K562 (cell line): Measurements from ENCODE around the gene PPFIA3. TPM values are rescaled to one million over a fixed set of nuclear protein-coding genes. Genes with fewer than 3 reads are reported as not detected.
A peak's percentile ranks its signal among the peaks of the same experiment; 100 is the strongest.

ENCODE experiments used
- CHCHD3 ChIP-seq: fragments of 250-450 bp; sonication (Bioruptor Pico); IDR thresholded peaks from 2 replicates; pipeline ENCODE4 v2.1.2; 2022; ENCODE audit warnings: mild to moderate bottlenecking
- ETV1 ChIP-seq: fragments of 450-650 bp; conservative IDR thresholded peaks from 2 replicates; pipeline ENCODE4 v1.6.1; 2016; ENCODE audit warnings: missing genetic modification characterization, control low read depth, low read depth, missing compliant biosample characterization
- MNT ChIP-seq, 2 experiments: fragments of 450-650 bp; conservative IDR thresholded peaks; 2 replicates each; pipeline ENCODE4 v1.6.1; 2017; ENCODE audit warnings: mild to moderate bottlenecking in 2 of 2, moderate library complexity in 2 of 2
- NFIC ChIP-seq: fragments of 450-650 bp; IDR thresholded peaks from 2 replicates; pipeline ENCODE4 v1.6.1; 2017; ENCODE audit warnings: mild to moderate bottlenecking, inconsistent platforms
- OTX1 ChIP-seq: fragments of 450-650 bp; formaldehyde crosslinking; IDR thresholded peaks from 2 replicates; pipeline ENCODE4 v1.4.0; 2022; ENCODE audit warnings: mild to moderate bottlenecking
- PKNOX1 ChIP-seq: fragments of 450-650 bp; IDR thresholded peaks from 2 replicates; pipeline ENCODE4 v1.6.1; 2016
- PRDM10 ChIP-seq: fragments of 450-650 bp; IDR thresholded peaks from 2 replicates; pipeline ENCODE4 v1.6.1; 2018; ENCODE audit not compliant: partially characterized antibody
- SREBF1 ChIP-seq: fragments of 150-350 bp; IDR thresholded peaks from 2 replicates; pipeline ENCODE4 v1.6.1; 2014; ENCODE audit warnings: antibody characterized with exemption, low read depth, low read length, borderline replicate concordance
- STAT6 ChIP-seq: sonication (generic); formaldehyde crosslinking; IDR thresholded peaks from 2 replicates; pipeline ENCODE4 v1.8.1; 2023; ENCODE audit warnings: mild to moderate bottlenecking, missing genetic modification reagents
- TGIF2 ChIP-seq: sonication (generic); formaldehyde crosslinking; IDR thresholded peaks from 2 replicates; pipeline ENCODE4 v1.8.1; 2022; ENCODE audit warnings: mild to moderate bottlenecking, missing genetic modification reagents, moderate library complexity
- ZBTB11 ChIP-seq, 3 experiments: fragments of 200-800 bp in 1 of 3; fragments of 250-450 bp in 1 of 3; fragments of 450-650 bp in 1 of 3; sonication (Bioruptor Pico) in 1 of 3; sonication (Bioruptor generic) in 1 of 3; formaldehyde crosslinking in 1 of 3; IDR thresholded peaks; 2 replicates each; pipeline versions ENCODE4 v1.6.1 to v1.8.0; 2016 to 2022; ENCODE audit warnings: mild to moderate bottlenecking in 2 of 3, missing genetic modification characterization in 2 of 3, missing compliant biosample characterization in 1 of 3, moderate library complexity in 1 of 3
- ZNF212 ChIP-seq: fragments of 450-650 bp; formaldehyde crosslinking; IDR thresholded peaks from 2 replicates; pipeline ENCODE4 v1.4.0; 2020; ENCODE audit warnings: mild to moderate bottlenecking
- ZNF583 ChIP-seq: fragments of 250-450 bp; sonication (Bioruptor Pico); IDR thresholded peaks from 2 replicates; pipeline ENCODE4 v1.4.0; 2020
- polyA plus RNA-seq, 8 experiments: library from polyadenylated mRNA; depleted of rRNA in 4 of 8; stranded (reverse) in 5 of 8; unstranded in 3 of 8; fragments of >200 nt; fragmentation: Nextera tagmentation in 2 of 8; fragmentation: Illumina TruSeq in 1 of 8; extraction: Ambion mirVana in 2 of 8; extraction: Trizol in 1 of 8; gene quantifications; 2 replicates each; pipeline versions ENCODE4 v1.2.1 to v1.2.3, GENCODE V29; 2011 to 2014; ENCODE audit warnings: inconsistent platforms in 1 of 8, missing spikeins in 1 of 8
- total RNA-seq, 7 experiments: library from RNA; depleted of rRNA in 6 of 7; stranded (reverse); fragments of >200 nt in 6 of 7; fragmentation: Illumina TruSeq in 2 of 7; extraction: Trizol in 2 of 7; gene quantifications; 2 replicates each; pipeline versions ENCODE4 v1.2.1 to v1.2.3, GENCODE V29; 2011 to 2021; ENCODE audit warnings: low replicate concordance in 1 of 7

Gene PPFIA3
- total and polyA plus RNA-seq, 9 of the 15 experiments (the other 6 are each of a cell fraction or from before 2014, with no cell fraction given), result 0.10 to 53.0 (median 17.6) TPM

GRCh38 chr19:49157445-49158224, 38.3 kb downstream of the PPFIA3 start, which contains the start of gene TRPM4 (continued):
- TF ChIP-seq PRDM10, result peak; percentile 68
- TF ChIP-seq OTX1 (CRISPR knock-in tag), result peak; percentile 51; the same call in 1 of the 2 replicates
- no peak for TF ChIP-seq ZNF212 (CRISPR knock-in tag)
- TF ChIP-seq SREBF1, result no peak
- no peak for TF ChIP-seq CHCHD3 (CRISPR knock-in tag)
- TF ChIP-seq PKNOX1, result peak; percentile 67; the same call in 1 of the 2 replicates
- 0 out of 2 replicates have a peak, but pooled peaks have one; percentile 54 for TF ChIP-seq ZNF583 (CRISPR knock-in tag)
- TF ChIP-seq TGIF2, result no peak
- peak; percentile 58 to 79 for TF ChIP-seq MNT (conservative IDR thresholded peaks at IDR 0.05)
- no peak for TF ChIP-seq STAT6 (CRISPR knock-in tag)
- TF ChIP-seq ETV1 (tag), result 0 out of 2 replicates have a peak, but pooled peaks have one; percentile 20
- TF ChIP-seq ZBTB11 (CRISPR knock-in tag; IDR thresholded peaks at IDR 0.05), result 0 out of 6 replicates have a peak, but pooled peaks of 1 of the 3 experiments have one; percentile 31
- TF ChIP-seq NFIC, result peak; percentile 40
